Cardiac muscle cell (in vitro differentiated cells and primary cell): ENCODE data around the gene NPHP3. TPM values are rescaled to one million over a fixed set of nuclear protein-coding genes. Genes with fewer than 3 reads are reported as not detected.

Experiments used
- DNase-seq, 2 donors: peaks; one replicate each; pipeline versions ENCODE4 v3.0.0 to v3.0.0-alpha.2; 2010 to 2017; ENCODE audit warnings: low read depth in 1 of 2, low spot score in 1 of 2
- H3K27ac ChIP-seq: fragments of 200-600 bp; sonication (generic); 2 replicates; pipeline ENCODE4 v1.5.1; 2016
- H3K27me3 ChIP-seq: fragments of 200-600 bp; sonication (generic); 2 replicates; pipeline ENCODE4 v1.6.0; 2016; ENCODE audit warnings: control low read depth
- H3K36me3 ChIP-seq: fragments of 200-600 bp; sonication (generic); 2 replicates; pipeline ENCODE4 v1.5.1; 2016; ENCODE audit warnings: control low read depth
- H3K4me1 ChIP-seq: fragments of 200-600 bp; sonication (generic); 2 replicates; pipeline ENCODE4 v1.8.1; 2017; ENCODE audit warnings: low read depth, mild to moderate bottlenecking, mixed run types
- H3K4me3 ChIP-seq: fragments of 200-600 bp; sonication (generic); 2 replicates; pipeline ENCODE4 v1.5.1; 2016; ENCODE audit warnings: mild to moderate bottlenecking
- H3K9me3 ChIP-seq: fragments of 200-600 bp; sonication (generic); 2 replicates; pipeline ENCODE4 v1.5.1; 2017; ENCODE audit warnings: low read depth, mild to moderate bottlenecking, control low read depth
- CTCF ChIP-seq: IDR thresholded peaks from 2 replicates; pipeline ENCODE4 v1.5.1; 2012; ENCODE audit warnings: low read depth, mild to moderate bottlenecking, low read length
- polyA plus RNA-seq: library from polyadenylated mRNA; unstranded; fragments of >200 nt; fragmentation: Nextera tagmentation; extraction: Ambion mirVana; gene quantifications from 2 replicates; pipeline ENCODE4 v1.2.1, GENCODE V29; 2016
- total RNA-seq: library from RNA; depleted of rRNA; stranded (reverse); fragments of >200 nt; gene quantifications from 2 replicates; pipeline ENCODE4 v1.2.3, GENCODE V29; 2016

Gene NPHP3
- total and polyA plus RNA-seq, 2 experiments from 2014 or later: 21.1 to 74.1 TPM

DNA sequence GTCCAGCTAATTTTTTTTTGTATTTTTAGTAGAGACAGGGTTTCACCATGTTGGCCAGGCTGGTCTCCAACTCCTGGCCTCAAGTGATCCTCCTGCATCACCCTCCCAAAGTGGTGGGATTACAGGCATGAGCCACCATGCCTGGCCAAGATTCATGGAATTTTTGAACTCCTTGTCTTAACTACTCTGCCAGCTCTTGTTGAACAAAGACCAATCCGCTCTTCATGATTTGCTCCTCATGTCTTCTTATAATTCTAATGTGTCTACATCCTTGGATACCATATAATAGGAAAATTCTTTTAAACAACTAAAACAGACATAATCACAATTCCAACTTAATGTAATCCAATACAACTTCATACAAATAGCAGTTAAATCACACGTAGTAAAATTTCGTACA is 40.8 kb downstream of the NPHP3 start:
- peaks cover 66% of the 10 kb centered on the region for H3K36me3 ChIP-seq
- no peak overlapping the region for H3K27ac ChIP-seq
- no peaks in the 10 kb centered on the region for H3K4me1 ChIP-seq
- DNase-seq: no peak
- H3K9me3 ChIP-seq: no peaks in the 10 kb centered on the region
- no peak overlapping the region for H3K4me3 ChIP-seq
- no peak for TF ChIP-seq CTCF
- no peaks in the 10 kb centered on the region for H3K27me3 ChIP-seq

- Histone ChIP-seq H3K4me1 (no peaks in the 10 kb centered on the region), H3K9me3 (no peaks in the 10 kb centered on the region), H3K27ac (peak overlapping the region; percentile 49), H3K27me3 (no peaks in the 10 kb centered on the region), H3K4me3 (no peak overlapping the region), H3K36me3 (peaks cover 70% of the 10 kb centered on the region)
- TF ChIP-seq CTCF: no peak
- no peak for DNase-seq
Observed at GRCh38 chr3:132679911-132680310, 42.3 kb downstream of the NPHP3 start.

GRCh38 chr3:132675408-132675807 is 46.8 kb downstream of the NPHP3 start:
- Histone ChIP-seq H3K9me3 (no peaks in the 10 kb centered on the region), H3K27me3 (no peaks in the 10 kb centered on the region), H3K36me3 (peaks cover 83% of the 10 kb centered on the region), H3K4me1 (no peaks in the 10 kb centered on the region), H3K27ac (no peak overlapping the region), H3K4me3 (no peak overlapping the region)
- DNase-seq: no peak
- no peak for TF ChIP-seq CTCF

DNA sequence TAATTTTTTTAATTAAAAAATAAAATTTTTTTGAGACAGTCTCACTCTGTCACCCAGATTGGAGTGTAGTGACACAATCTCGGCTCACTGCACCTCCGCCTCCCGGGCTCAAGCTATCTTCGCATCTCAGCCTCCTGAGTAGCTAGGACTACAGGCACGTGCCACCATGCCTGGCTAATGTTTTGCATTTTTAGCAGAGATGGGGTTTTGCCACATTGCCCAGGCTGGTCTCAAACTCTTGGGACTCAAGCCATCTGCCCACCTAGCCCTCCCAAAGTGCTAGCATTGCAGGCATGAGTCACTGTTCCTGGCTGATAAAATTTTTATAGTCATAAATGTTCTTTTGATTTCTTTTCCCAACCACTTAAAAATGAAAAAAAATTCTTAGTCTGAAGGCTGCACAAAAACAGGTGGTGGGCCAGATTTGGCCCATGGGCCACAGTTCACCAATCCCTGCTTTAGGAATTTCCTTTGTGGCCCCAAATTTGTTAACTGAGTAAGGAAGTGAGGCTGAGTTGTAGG is 52.9 kb downstream of the NPHP3 start:
- DNase-seq: no peak
- Histone ChIP-seq H3K4me3 (no peak overlapping the region), H3K27me3 (no peaks in the 10 kb centered on the region), H3K36me3 (peaks cover 55% of the 10 kb centered on the region), H3K4me1 (no peaks in the 10 kb centered on the region), H3K9me3 (no peaks in the 10 kb centered on the region), H3K27ac (no peak overlapping the region)
- TF ChIP-seq CTCF: no peak

DNA sequence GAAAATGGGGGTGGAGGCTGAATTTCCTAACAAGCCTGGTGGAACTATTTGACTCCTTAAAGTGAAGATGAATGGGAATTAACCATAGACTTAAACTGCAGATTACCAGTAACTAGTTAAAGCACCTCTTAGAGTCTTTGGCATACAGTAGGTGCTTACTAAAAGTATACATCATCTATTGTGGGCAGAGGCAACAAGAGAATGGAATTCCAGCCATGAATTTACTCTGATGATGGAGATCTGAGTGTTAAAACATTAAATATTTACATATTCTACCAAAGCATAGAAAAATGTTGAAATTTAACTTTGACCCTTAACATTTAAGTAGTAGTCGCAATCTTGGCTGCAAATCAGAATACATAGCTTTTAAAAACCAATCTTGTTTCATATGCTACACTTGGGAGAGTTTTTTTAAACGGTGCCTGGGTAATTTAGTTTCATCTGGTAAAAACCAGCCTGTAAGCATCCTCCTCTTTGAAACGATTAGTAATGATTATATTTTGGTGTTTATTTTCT is 56.9 kb downstream of the NPHP3 start:
- TF ChIP-seq CTCF: no peak
- no peaks in the 10 kb centered on the region for H3K27me3 ChIP-seq
- no peak for DNase-seq

GRCh38 chr3:132662212-132662611 is 60.0 kb downstream of the NPHP3 start:
- peaks cover 20% of the 10 kb centered on the region for H3K4me1 ChIP-seq
- no peak for DNase-seq
- H3K9me3 ChIP-seq: no peaks in the 10 kb centered on the region
- H3K4me3 ChIP-seq: no peak overlapping the region
- H3K27ac ChIP-seq: no peak overlapping the region
- no peaks in the 10 kb centered on the region for H3K27me3 ChIP-seq
- H3K36me3 ChIP-seq: peaks cover 16% of the 10 kb centered on the region
- no peak for TF ChIP-seq CTCF

More for the DNA sequence above, 56.9 kb downstream of the NPHP3 start:
- Histone ChIP-seq H3K4me1 (peaks cover 12% of the 10 kb centered on the region), H3K36me3 (peaks cover 20% of the 10 kb centered on the region), H3K9me3 (no peaks in the 10 kb centered on the region), H3K4me3 (no peak overlapping the region), H3K27ac (no peak overlapping the region)
